Caki2 (cell line): ENCODE measurements around the gene MYO18B. TPM values are rescaled to one million over a fixed set of nuclear protein-coding genes. Genes with fewer than 3 reads are reported as not detected.

Experiments used
- DNase-seq: peaks from one replicate; pipeline ENCODE4 v3.0.0-alpha.2; 2015; ENCODE audit warnings: low read depth
- in situ Hi-C: cut with HindIII; loops from 2 replicates; pipeline ENCODE4 v1.10.0; 2016; ENCODE audit warnings: low sequenced_read_pairs, low pct_unique_long_range_greater_than_20kb, mixed read lengths
- total RNA-seq: library from RNA; depleted of rRNA; stranded (reverse); fragments of >200 nt; shearing (Covaris generic); gene quantifications from 2 replicates; pipeline ENCODE4 v1.2.3, GENCODE V29; 2014; ENCODE audit warnings: low replicate concordance

Gene MYO18B
- total RNA-seq, 1 experiment from 2014 or later, result not detected

GRCh38 chr22:25833676-25834075 lies 91.7 kb downstream of the MYO18B start:
- in situ Hi-C loops, result no loop called here
- DNase-seq, result no peak

- no peak for DNase-seq
- in situ Hi-C loops, result no loop called here
Measured at GRCh38 chr22:25834490-25834889, 92.5 kb downstream of the MYO18B start.

GRCh38 chr22:25835348-25835747 lies 93.4 kb downstream of the MYO18B start:
- DNase-seq, result no peak
- in situ Hi-C loops, result no loop called here

- DNase-seq, result peak; percentile 89
- in situ Hi-C loops, result no loop called here
Measured at GRCh38 chr22:25837288-25837900, 95.4 kb downstream of the MYO18B start.

- DNase-seq, result no peak
Measured at GRCh38 chr22:25838960-25839741, 97.2 kb downstream of the MYO18B start.

GRCh38 chr22:25839755-25840154 lies 97.8 kb downstream of the MYO18B start:
- DNase-seq, result no peak
- in situ Hi-C loops, result no loop called here

More at GRCh38 chr22:25838960-25839741, 97.2 kb downstream of the MYO18B start:
- in situ Hi-C loops, result no loop called here

GRCh38 chr22:25840167-25840566 lies 98.2 kb downstream of the MYO18B start:
- peak; percentile 81 for DNase-seq
- in situ Hi-C loops, result no loop called here

- in situ Hi-C loops, result no loop called here
- peak; percentile 55 for DNase-seq
Measured at GRCh38 chr22:25840891-25841290, 98.9 kb downstream of the MYO18B start.

- DNase-seq, result no peak
- in situ Hi-C loops, result no loop called here
Measured at GRCh38 chr22:25841775-25842174, 99.8 kb downstream of the MYO18B start.

- in situ Hi-C loops, result no loop called here
- no peak for DNase-seq
Measured at GRCh38 chr22:25843660-25844405, 101.8 kb downstream of the MYO18B start.

GRCh38 chr22:25844601-25845000 lies 102.6 kb downstream of the MYO18B start:
- in situ Hi-C loops, result no loop called here
- DNase-seq, result no peak

GRCh38 chr22:25845985-25846745 lies 104.2 kb downstream of the MYO18B start:
- in situ Hi-C loops, result no loop called here
- no peak for DNase-seq

GRCh38 chr22:25847451-25847850 lies 105.5 kb downstream of the MYO18B start:
- DNase-seq, result no peak
- in situ Hi-C loops, result no loop called here

- in situ Hi-C loops, result no loop called here
- no peak for DNase-seq
Measured at GRCh38 chr22:25848954-25849353, 107.0 kb downstream of the MYO18B start.

GRCh38 chr22:25849522-25849921 lies 107.5 kb downstream of the MYO18B start:
- in situ Hi-C loops, result no loop called here
- no peak for DNase-seq

GRCh38 chr22:25852223-25852622 lies 110.2 kb downstream of the MYO18B start:
- in situ Hi-C loops, result no loop called here
- no peak for DNase-seq

GRCh38 chr22:25853078-25853477 lies 111.1 kb downstream of the MYO18B start:
- in situ Hi-C loops, result no loop called here
- no peak for DNase-seq

- DNase-seq, result no peak
- in situ Hi-C loops, result no loop called here
Measured at GRCh38 chr22:25853501-25854284, 111.7 kb downstream of the MYO18B start.
